Mammary epithelial cell (primary cell): ENCODE measurements around the gene GRPEL2.

Experiments
- CTCF ChIP-seq, 2 donors: IDR thresholded peaks in 1 of 2; conservative IDR thresholded peaks in 1 of 2; 2 replicates each; pipeline ENCODE4 v1.5.1; 2011 to 2012; ENCODE audit warnings: inconsistent platforms in 2 of 2, low read length in 2 of 2, mild to moderate bottlenecking in 2 of 2, control low read depth in 1 of 2, low read depth in 1 of 2; ENCODE audit not compliant: insufficient read depth in 1 of 2; ENCODE audit errors: extremely low read depth in 1 of 2
- EZH2 ChIP-seq: IDR thresholded peaks from 2 replicates; pipeline ENCODE4 v1.6.1; 2012; ENCODE audit warnings: low read length, inconsistent platforms, borderline replicate concordance

- TF ChIP-seq CTCF (conservative IDR thresholded peaks at IDR 0.05 in 1 of 2, IDR thresholded peaks at IDR 0.05 in 1 of 2; ENCODE audit: extremely low read depth in 1 of 2, insufficient read depth in 1 of 2, low read depth in 1 of 2, low read length in 2 of 2) (peak; percentile 74 to 75), EZH2 (no peak)
Observed at GRCh38 chr5:149317281-149318048, 27.8 kb upstream of the GRPEL2 start.
